HG03159 (cell line): ENCODE data around the gene PARD3B.
A peak's percentile ranks its signal among the peaks of the same experiment; 100 is the strongest.

ENCODE experiments used
- ATAC-seq: cut with Tn5 transposase; IDR thresholded peaks from one replicate; pipeline ENCODE4 v1.9.1; 2021; ENCODE audit warnings: mild to moderate bottlenecking, moderate library complexity; ENCODE audit not compliant: unreplicated experiment

Gene PARD3B

GRCh38 chr2:204544961-204545860 is at the start of gene PARD3B:
PARD3B (plus strand) TSS chr2:204545475; CDS start chr2:204546000, 525 bp downstream.
- peak; percentile 61 for ATAC-seq

GRCh38 chr2:204496779-204497178 is 48.5 kb upstream of the PARD3B start:
- ATAC-seq: no peak

- no peak for ATAC-seq
Observed at GRCh38 chr2:204497855-204498254, 47.4 kb upstream of the PARD3B start.

- ATAC-seq: no peak
Observed at GRCh38 chr2:204498291-204498690, 47.0 kb upstream of the PARD3B start.

- no peak for ATAC-seq
Observed at GRCh38 chr2:204503869-204504268, 41.4 kb upstream of the PARD3B start.

GRCh38 chr2:204504594-204504993 is 40.7 kb upstream of the PARD3B start:
- ATAC-seq: no peak

- ATAC-seq: no peak
Observed at GRCh38 chr2:204505488-204505887, 39.8 kb upstream of the PARD3B start.

- no peak for ATAC-seq
Observed at GRCh38 chr2:204505946-204506345, 39.3 kb upstream of the PARD3B start.

- no peak for ATAC-seq
Observed at GRCh38 chr2:204507636-204508035, 37.6 kb upstream of the PARD3B start.

- ATAC-seq: no peak
Observed at GRCh38 chr2:204510709-204511420, 34.4 kb upstream of the PARD3B start.

GRCh38 chr2:204514439-204514838 is 30.8 kb upstream of the PARD3B start:
- ATAC-seq: no peak

- no peak for ATAC-seq
Observed at GRCh38 chr2:204515416-204515815, 29.9 kb upstream of the PARD3B start.

GRCh38 chr2:204517154-204517553 is 28.1 kb upstream of the PARD3B start:
- no peak for ATAC-seq

GRCh38 chr2:204529795-204530463 is 15.3 kb upstream of the PARD3B start:
- no peak for ATAC-seq

GRCh38 chr2:204530464-204530805 is 14.8 kb upstream of the PARD3B start:
- ATAC-seq: no peak

GRCh38 chr2:204533629-204534370 is 11.5 kb upstream of the PARD3B start:
- ATAC-seq: no peak

- no peak for ATAC-seq
Observed at GRCh38 chr2:204535356-204535755, 9.9 kb upstream of the PARD3B start.

GRCh38 chr2:204535764-204536163 is 9.5 kb upstream of the PARD3B start:
- no peak for ATAC-seq

GRCh38 chr2:204538182-204539018 is 6.9 kb upstream of the PARD3B start:
- ATAC-seq: no peak

- no peak for ATAC-seq
Observed at GRCh38 chr2:204539019-204539385, 6.3 kb upstream of the PARD3B start.
